ENCODE data around the gene THSD4. TPM values are rescaled to one million over a fixed set of nuclear protein-coding genes. Genes with fewer than 3 reads are reported as not detected.

THSD4 gene
- total and polyA plus RNA-seq, 8 donors: 15.7 to 43.3 (median 19.1) TPM

- H3K27me3 ChIP-seq: no peaks in the 10 kb centered on the region
- intact Hi-C loops (cut with DNase I): no loop called here
- DNase-seq (no peak), ATAC-seq (no peak)
- TF ChIP-seq CTCF (IDR thresholded peaks at IDR 0.05): no peak
- H3K4me1 ChIP-seq: no peaks in the 10 kb centered on the region
- H3K4me3 ChIP-seq: no peak overlapping the region
- no peak overlapping the region for H3K27ac ChIP-seq
- no peaks in the 10 kb centered on the region for H3K36me3 ChIP-seq
- H3K9me3 ChIP-seq: peaks cover 0 to 4% of the 10 kb centered on the region in 2 donors
These were observed 189.4 kb downstream of the THSD4 start for GRCh38 chr15:71304681-71305080.

GRCh38 chr15:71306538-71306937 is 191.3 kb downstream of the THSD4 start:
- Histone ChIP-seq H3K4me3 (no peak overlapping the region), H3K27me3 (no peaks in the 10 kb centered on the region), H3K27ac (no peak overlapping the region), H3K4me1 (no peaks in the 10 kb centered on the region), H3K9me3 (peaks cover 0 to 4% of the 10 kb centered on the region in 2 donors), H3K36me3 (no peaks in the 10 kb centered on the region)
- TF ChIP-seq CTCF (IDR thresholded peaks at IDR 0.05): no peak
- ATAC-seq: no peak
- intact Hi-C loops (cut with DNase I): no loop called here
- no peak for DNase-seq

- no peaks in the 10 kb centered on the region for H3K36me3 ChIP-seq
- intact Hi-C loops (cut with DNase I): no loop called here
- ATAC-seq: no peak
These were observed 197.0 kb downstream of the THSD4 start for GRCh38 chr15:71312194-71312708.

GRCh38 chr15:71312731-71313460 is 197.6 kb downstream of the THSD4 start:
- TF ChIP-seq CTCF (IDR thresholded peaks at IDR 0.05): no peak

More at GRCh38 chr15:71312194-71312708, 197.0 kb downstream of the THSD4 start:
- DNase-seq: no peak
- no peak overlapping the region for H3K4me3 ChIP-seq
- TF ChIP-seq CTCF (IDR thresholded peaks at IDR 0.05): no peak
- H3K27ac ChIP-seq: no peak overlapping the region
- H3K9me3 ChIP-seq: peaks cover 0 to 4% of the 10 kb centered on the region in 2 donors
- no peaks in the 10 kb centered on the region for H3K27me3 ChIP-seq
- no peaks in the 10 kb centered on the region for H3K4me1 ChIP-seq

GRCh38 chr15:71313806-71314205 is 198.5 kb downstream of the THSD4 start:
- H3K4me3 ChIP-seq: no peak overlapping the region
- intact Hi-C loops (cut with DNase I): no loop called here
- H3K4me1 ChIP-seq: no peaks in the 10 kb centered on the region
- no peak for TF ChIP-seq CTCF (IDR thresholded peaks at IDR 0.05)
- ATAC-seq (no peak), DNase-seq (no peak)
- H3K36me3 ChIP-seq: no peaks in the 10 kb centered on the region
- no peaks in the 10 kb centered on the region for H3K9me3 ChIP-seq
- H3K27ac ChIP-seq: no peak overlapping the region
- H3K27me3 ChIP-seq: no peaks in the 10 kb centered on the region

More at GRCh38 chr15:71312731-71313460, 197.6 kb downstream of the THSD4 start:
- DNase-seq: no peak
- H3K27ac ChIP-seq: no peak overlapping the region
- no peak overlapping the region for H3K4me3 ChIP-seq
- no peaks in the 10 kb centered on the region for H3K4me1 ChIP-seq
- peaks cover 0 to 1% of the 10 kb centered on the region in 2 donors for H3K9me3 ChIP-seq
- no peaks in the 10 kb centered on the region for H3K27me3 ChIP-seq
- H3K36me3 ChIP-seq: no peaks in the 10 kb centered on the region
- ATAC-seq: no peak
- intact Hi-C loops (cut with DNase I): no loop called here
